Liver (tissue), 9 donors: ENCODE measurements around the gene MAP3K12. TPM values are rescaled to one million over a fixed set of nuclear protein-coding genes. Genes with fewer than 3 reads are reported as not detected.
A peak's percentile ranks its signal among the peaks of the same experiment; 100 is the strongest.

Experiments used
- DNase-seq: peaks from one replicate; pipeline ENCODE4 v3.0.0-alpha.2; 2017; ENCODE audit warnings: low spot score
- H3K27ac ChIP-seq, 2 donors: one replicate each; pipeline ENCODE4 v1.7.0; 2013; ENCODE audit warnings: inconsistent platforms in 2 of 2, low read length in 2 of 2, control low read depth in 1 of 2, low read depth in 1 of 2, mild to moderate bottlenecking in 1 of 2
- H3K27me3 ChIP-seq, 4 donors: one replicate each; pipeline versions ENCODE4 v1.6.1 to v1.7.0; 2013; ENCODE audit warnings: low read length in 3 of 4, inconsistent platforms in 1 of 4, mild to moderate bottlenecking in 1 of 4, moderate library complexity in 1 of 4; ENCODE audit not compliant: control insufficient read depth in 4 of 4, insufficient read depth in 4 of 4
- H3K36me3 ChIP-seq, 4 donors: one replicate each; pipeline versions ENCODE4 v1.6.1 to v1.7.0; 2013; ENCODE audit warnings: low read length in 3 of 4, mild to moderate bottlenecking in 3 of 4, low read depth in 1 of 4, moderate library complexity in 1 of 4; ENCODE audit not compliant: control insufficient read depth in 4 of 4, insufficient read depth in 3 of 4
- H3K4me1 ChIP-seq, 4 donors: one replicate each; pipeline versions ENCODE4 v1.6.1 to v1.7.0; 2013; ENCODE audit warnings: low read length in 3 of 4, mild to moderate bottlenecking in 3 of 4, moderate library complexity in 1 of 4; ENCODE audit not compliant: control insufficient read depth in 4 of 4, insufficient read depth in 4 of 4
- H3K4me3 ChIP-seq, 3 donors: one replicate each; pipeline versions ENCODE4 v1.6.1 to v1.7.0; 2013; ENCODE audit warnings: low read length in 3 of 3, control low read depth in 1 of 3, low read depth in 1 of 3, mild to moderate bottlenecking in 1 of 3
- H3K9ac ChIP-seq, 2 donors: one replicate each; pipeline ENCODE4 v1.7.0; 2013; ENCODE audit warnings: low read length in 2 of 2, mild to moderate bottlenecking in 2 of 2, moderate library complexity in 2 of 2, control low read depth in 1 of 2, low read depth in 1 of 2
- H3K9me3 ChIP-seq, 4 donors: one replicate each; pipeline versions ENCODE4 v1.6.1 to v1.7.0; 2013; ENCODE audit warnings: low read length in 3 of 4; ENCODE audit not compliant: control insufficient read depth in 4 of 4
- EGR1 ChIP-seq, 2 donors: IDR thresholded peaks; 2 replicates each; pipeline ENCODE4 v1.6.1; 2016 to 2018; ENCODE audit warnings: antibody characterized with exemption in 2 of 2, low read depth in 2 of 2
- FOXA1 ChIP-seq: IDR thresholded peaks from 2 replicates; pipeline ENCODE4 v1.6.1; 2016; ENCODE audit warnings: antibody characterized with exemption
- FOXA2 ChIP-seq: IDR thresholded peaks from 2 replicates; pipeline ENCODE4 v1.6.1; 2016; ENCODE audit warnings: antibody characterized with exemption
- GABPA ChIP-seq, 2 donors: IDR thresholded peaks in 1 of 2; conservative IDR thresholded peaks in 1 of 2; 2 replicates each; pipeline ENCODE4 v1.6.1; 2016; ENCODE audit warnings: antibody characterized with exemption in 2 of 2, mild to moderate bottlenecking in 1 of 2, moderate library complexity in 1 of 2
- HNF4A ChIP-seq, 2 donors: conservative IDR thresholded peaks; 2 replicates each; pipeline ENCODE4 v1.6.1; 2016; ENCODE audit warnings: antibody characterized with exemption in 2 of 2, mild to moderate bottlenecking in 2 of 2
- HNF4G ChIP-seq: IDR thresholded peaks from 2 replicates; pipeline ENCODE4 v1.6.1; 2016; ENCODE audit warnings: antibody characterized with exemption
- JUND ChIP-seq, 2 donors: IDR thresholded peaks; 2 replicates each; pipeline ENCODE4 v1.6.1; 2016; ENCODE audit warnings: antibody characterized with exemption in 2 of 2
- NR2F2 ChIP-seq: IDR thresholded peaks from 2 replicates; pipeline ENCODE4 v1.6.1; 2016; ENCODE audit warnings: antibody characterized with exemption
- RAD21 ChIP-seq, 2 donors: IDR thresholded peaks; 2 replicates each; pipeline ENCODE4 v1.6.1; 2016; ENCODE audit warnings: antibody characterized with exemption in 2 of 2, mild to moderate bottlenecking in 2 of 2
- RXRA ChIP-seq, 2 donors: IDR thresholded peaks; 2 replicates each; pipeline ENCODE4 v1.6.1; 2017 to 2018; ENCODE audit warnings: antibody characterized with exemption in 2 of 2, mild to moderate bottlenecking in 1 of 2
- SP1 ChIP-seq: IDR thresholded peaks from 2 replicates; pipeline ENCODE4 v1.6.1; 2018; ENCODE audit warnings: antibody characterized with exemption, mild to moderate bottlenecking
- TAF1 ChIP-seq: conservative IDR thresholded peaks from 2 replicates; pipeline ENCODE4 v1.6.1; 2016; ENCODE audit warnings: antibody characterized with exemption, mild to moderate bottlenecking
- YY1 ChIP-seq: IDR thresholded peaks from 2 replicates; pipeline ENCODE4 v1.6.1; 2016; ENCODE audit warnings: antibody characterized with exemption, mild to moderate bottlenecking
- ZBTB33 ChIP-seq: IDR thresholded peaks from 2 replicates; pipeline ENCODE4 v1.6.1; 2016; ENCODE audit warnings: antibody characterized with exemption
- WGBS: extraction: QIAGEN DNeasy Blood & Tissue Kit; methylation state at CpG from one replicate; pipeline ENCODE4 v1.1.7; 2013; 5-methylcytosine and 5-hydroxymethylcytosine counted together
- polyA plus RNA-seq, 2 donors: library from polyadenylated mRNA; stranded (reverse) in 1 of 2; unstranded in 1 of 2; fragments of 200-250 nt in 1 of 2; fragments of >200 nt in 1 of 2; fragmentation: Nextera tagmentation in 1 of 2; extraction: Ambion mirVana in 1 of 2; gene quantifications; one replicate each; pipeline versions ENCODE4 v1.2.1 to v1.2.3, GENCODE V29; 2013 to 2015
- total RNA-seq, 2 donors: library from RNA; depleted of rRNA; stranded (reverse); fragments of >200 nt; gene quantifications; one replicate each; pipeline ENCODE4 v1.2.3, GENCODE V29; 2014
- TF ChIP-seq, protein P1 (sequence below): IDR thresholded peaks from 2 replicates; pipeline ENCODE4 v1.6.1; 2016; ENCODE audit warnings: antibody characterized with exemption, mild to moderate bottlenecking
- TF ChIP-seq, protein P2 (sequence below): fragments of 150-350 bp; IDR thresholded peaks from 2 replicates; pipeline ENCODE4 v1.5.1; 2017; ENCODE audit warnings: improper control_type of control experiment, low read depth, low read length; ENCODE audit not compliant: missing input control
- TF ChIP-seq, protein P3 (sequence below): IDR thresholded peaks from 2 replicates; pipeline ENCODE4 v1.6.1; 2016; ENCODE audit warnings: antibody characterized with exemption
- donor health status: healthy.
- donor health status: healthy.
- donor health status: healthy.
- donor health status: healthy.
- donor health status: healthy.

MAP3K12 gene
- total and polyA plus RNA-seq, 4 donors: 0.53 to 2.4 (median 1.5) TPM

DNA sequence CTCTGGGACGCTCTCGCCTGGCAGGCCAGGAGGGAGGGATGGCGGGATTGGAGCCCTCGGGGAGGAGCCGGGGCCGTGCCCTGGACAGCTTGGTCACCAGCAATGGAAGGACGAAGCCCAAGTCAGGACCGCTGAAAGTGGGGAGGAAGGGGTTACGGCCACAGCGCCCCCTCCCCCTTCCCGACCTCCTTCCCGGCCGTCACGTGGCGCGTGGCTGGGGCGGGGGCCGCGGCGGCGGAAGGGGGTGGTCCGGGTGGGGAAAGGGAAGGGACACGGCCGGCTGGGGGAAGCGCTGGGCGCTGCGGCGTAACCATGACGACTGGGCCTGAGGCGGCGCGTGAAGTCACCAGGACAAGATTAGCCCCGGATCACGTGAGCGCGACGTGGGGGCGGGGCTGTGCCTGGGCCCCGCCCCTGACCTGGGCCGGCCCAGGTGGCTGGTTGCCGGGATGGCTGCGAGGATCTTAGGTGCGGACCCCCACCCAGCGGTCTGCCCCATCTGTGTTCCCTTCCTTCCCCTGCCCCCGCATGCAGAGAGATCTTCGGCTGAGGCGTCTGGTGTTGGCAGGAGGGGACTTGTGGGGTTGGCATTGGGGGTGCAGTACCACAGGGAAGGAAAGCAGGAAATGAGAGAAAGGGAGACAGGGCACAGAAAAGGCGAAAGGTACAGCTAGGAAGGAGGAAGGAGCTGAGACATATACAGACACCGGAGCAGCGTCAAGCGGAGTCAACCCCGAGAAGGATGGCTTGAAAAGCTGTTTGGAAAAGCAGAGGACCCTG is 6.2 kb downstream of the MAP3K12 start:
- Histone ChIP-seq H3K4me3 (peak overlapping the region; percentile 50 to 68 (median 51)), H3K4me1 (peaks cover 2 to 12% (median 8%) of the 10 kb centered on the region in 4 donors), H3K27ac (peak overlapping the region; percentile 44 to 80), H3K9me3 (no peaks in the 10 kb centered on the region), H3K27me3 (no peaks in the 10 kb centered on the region), H3K36me3 (no peaks in the 10 kb centered on the region), H3K9ac (peak overlapping the region; percentile 4 to 26)
- DNase-seq: peak; percentile 94
- TF ChIP-seq JUND (IDR thresholded peaks at IDR 0.05) (peak in 1 of 2 donors; percentile 13), YY1 (peak; percentile 32), HNF4G (no peak)
- WGBS: 2% methylated on average over 52 of the region's 52 CpGs

GRCh38 chr12:53492188-53492587 is 7.1 kb downstream of the MAP3K12 start:
- Histone ChIP-seq H3K9ac (no peak overlapping the region), H3K27me3 (no peaks in the 10 kb centered on the region), H3K27ac (peak overlapping the region; percentile 44 to 80), H3K4me3 (peak overlapping the region in 1 of 3 donors; percentile 68), H3K9me3 (no peaks in the 10 kb centered on the region), H3K4me1 (peaks cover 2 to 12% (median 8%) of the 10 kb centered on the region in 4 donors), H3K36me3 (no peaks in the 10 kb centered on the region)
- 68% methylated on average over 20 of the region's 20 CpGs for WGBS
- TF ChIP-seq, protein P1, sequence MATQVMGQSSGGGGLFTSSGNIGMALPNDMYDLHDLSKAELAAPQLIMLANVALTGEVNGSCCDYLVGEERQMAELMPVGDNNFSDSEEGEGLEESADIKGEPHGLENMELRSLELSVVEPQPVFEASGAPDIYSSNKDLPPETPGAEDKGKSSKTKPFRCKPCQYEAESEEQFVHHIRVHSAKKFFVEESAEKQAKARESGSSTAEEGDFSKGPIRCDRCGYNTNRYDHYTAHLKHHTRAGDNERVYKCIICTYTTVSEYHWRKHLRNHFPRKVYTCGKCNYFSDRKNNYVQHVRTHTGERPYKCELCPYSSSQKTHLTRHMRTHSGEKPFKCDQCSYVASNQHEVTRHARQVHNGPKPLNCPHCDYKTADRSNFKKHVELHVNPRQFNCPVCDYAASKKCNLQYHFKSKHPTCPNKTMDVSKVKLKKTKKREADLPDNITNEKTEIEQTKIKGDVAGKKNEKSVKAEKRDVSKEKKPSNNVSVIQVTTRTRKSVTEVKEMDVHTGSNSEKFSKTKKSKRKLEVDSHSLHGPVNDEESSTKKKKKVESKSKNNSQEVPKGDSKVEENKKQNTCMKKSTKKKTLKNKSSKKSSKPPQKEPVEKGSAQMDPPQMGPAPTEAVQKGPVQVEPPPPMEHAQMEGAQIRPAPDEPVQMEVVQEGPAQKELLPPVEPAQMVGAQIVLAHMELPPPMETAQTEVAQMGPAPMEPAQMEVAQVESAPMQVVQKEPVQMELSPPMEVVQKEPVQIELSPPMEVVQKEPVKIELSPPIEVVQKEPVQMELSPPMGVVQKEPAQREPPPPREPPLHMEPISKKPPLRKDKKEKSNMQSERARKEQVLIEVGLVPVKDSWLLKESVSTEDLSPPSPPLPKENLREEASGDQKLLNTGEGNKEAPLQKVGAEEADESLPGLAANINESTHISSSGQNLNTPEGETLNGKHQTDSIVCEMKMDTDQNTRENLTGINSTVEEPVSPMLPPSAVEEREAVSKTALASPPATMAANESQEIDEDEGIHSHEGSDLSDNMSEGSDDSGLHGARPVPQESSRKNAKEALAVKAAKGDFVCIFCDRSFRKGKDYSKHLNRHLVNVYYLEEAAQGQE: no peak
- TF ChIP-seq RAD21 (IDR thresholded peaks at IDR 0.05) (no peak), TAF1 (no peak), ZBTB33 (no peak), YY1 (no peak), EGR1 (IDR thresholded peaks at IDR 0.05; ENCODE audit: low read depth in 2 of 2) (no peak), HNF4A (conservative IDR thresholded peaks at IDR 0.05) (no peak), SP1 (no peak), NR2F2 (no peak), FOXA2 (no peak), FOXA1 (no peak), RXRA (IDR thresholded peaks at IDR 0.05) (no peak), HNF4G (no peak), JUND (IDR thresholded peaks at IDR 0.05) (no peak), GABPA (IDR thresholded peaks at IDR 0.05 in 1 of 2, conservative IDR thresholded peaks at IDR 0.05 in 1 of 2) (no peak)
- TF ChIP-seq, protein P2, sequence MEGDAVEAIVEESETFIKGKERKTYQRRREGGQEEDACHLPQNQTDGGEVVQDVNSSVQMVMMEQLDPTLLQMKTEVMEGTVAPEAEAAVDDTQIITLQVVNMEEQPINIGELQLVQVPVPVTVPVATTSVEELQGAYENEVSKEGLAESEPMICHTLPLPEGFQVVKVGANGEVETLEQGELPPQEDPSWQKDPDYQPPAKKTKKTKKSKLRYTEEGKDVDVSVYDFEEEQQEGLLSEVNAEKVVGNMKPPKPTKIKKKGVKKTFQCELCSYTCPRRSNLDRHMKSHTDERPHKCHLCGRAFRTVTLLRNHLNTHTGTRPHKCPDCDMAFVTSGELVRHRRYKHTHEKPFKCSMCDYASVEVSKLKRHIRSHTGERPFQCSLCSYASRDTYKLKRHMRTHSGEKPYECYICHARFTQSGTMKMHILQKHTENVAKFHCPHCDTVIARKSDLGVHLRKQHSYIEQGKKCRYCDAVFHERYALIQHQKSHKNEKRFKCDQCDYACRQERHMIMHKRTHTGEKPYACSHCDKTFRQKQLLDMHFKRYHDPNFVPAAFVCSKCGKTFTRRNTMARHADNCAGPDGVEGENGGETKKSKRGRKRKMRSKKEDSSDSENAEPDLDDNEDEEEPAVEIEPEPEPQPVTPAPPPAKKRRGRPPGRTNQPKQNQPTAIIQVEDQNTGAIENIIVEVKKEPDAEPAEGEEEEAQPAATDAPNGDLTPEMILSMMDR: no peak
- TF ChIP-seq, protein P3, sequence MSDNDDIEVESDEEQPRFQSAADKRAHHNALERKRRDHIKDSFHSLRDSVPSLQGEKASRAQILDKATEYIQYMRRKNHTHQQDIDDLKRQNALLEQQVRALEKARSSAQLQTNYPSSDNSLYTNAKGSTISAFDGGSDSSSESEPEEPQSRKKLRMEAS: no peak
- no peak for DNase-seq
